Activated CD4-positive, CD25-positive, alpha-beta regulatory T cell treated with anti-CD3 and anti-CD28 coated beads, Interleukin-2, amount 50 U/mL, for 16 hours (primary cell): ENCODE measurements around the gene PKD2L1.
"Not testable (repeated sequence)": the region's sequence is repeated elsewhere in the genome, so short reads cannot be mapped to it uniquely, and the experiment has no call there.

ENCODE experiments used
- DNase-seq: peaks from one replicate; pipeline ENCODE4 v3.0.0-alpha.2; 2020; ENCODE audit warnings: low read depth, low spot score

Gene PKD2L1

DNA sequence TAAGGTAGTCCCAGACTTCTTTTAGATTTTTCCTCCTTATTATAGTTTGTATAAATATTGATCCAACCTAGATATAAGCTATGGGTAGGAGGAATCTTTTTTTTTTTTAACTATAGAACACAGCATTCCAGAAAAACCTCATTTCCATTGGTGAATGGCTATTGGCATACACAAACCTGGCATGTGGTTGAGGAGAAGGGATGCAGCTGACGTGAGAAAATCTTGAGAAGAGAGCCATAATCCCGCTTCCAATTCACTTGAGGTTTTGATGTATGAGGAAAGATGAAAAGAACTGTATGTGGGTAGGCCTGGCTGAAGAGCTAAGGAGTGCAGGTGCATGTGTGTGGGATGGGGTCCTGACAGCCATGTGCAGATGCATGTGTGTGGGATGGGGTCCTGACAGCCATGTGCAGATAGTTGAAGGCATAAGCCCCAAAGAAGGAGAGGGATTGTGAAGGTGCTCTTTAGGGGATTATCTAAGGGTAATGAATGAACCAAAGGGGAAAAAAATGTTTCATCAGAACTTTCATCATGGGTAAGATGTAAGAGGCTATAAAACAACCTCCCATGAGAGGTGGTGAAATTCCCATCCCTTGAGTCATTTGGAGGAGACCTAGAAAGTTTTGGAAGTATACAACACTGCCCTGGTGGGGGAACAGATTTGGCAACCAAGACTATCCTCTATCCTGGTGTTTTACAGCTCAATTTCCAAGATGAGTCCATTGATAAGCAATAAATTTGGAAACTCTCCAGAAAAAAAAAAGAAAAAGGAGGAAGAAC, 3.8 kb upstream of the PKD2L1 start:
- DNase-seq, result no peak

DNA sequence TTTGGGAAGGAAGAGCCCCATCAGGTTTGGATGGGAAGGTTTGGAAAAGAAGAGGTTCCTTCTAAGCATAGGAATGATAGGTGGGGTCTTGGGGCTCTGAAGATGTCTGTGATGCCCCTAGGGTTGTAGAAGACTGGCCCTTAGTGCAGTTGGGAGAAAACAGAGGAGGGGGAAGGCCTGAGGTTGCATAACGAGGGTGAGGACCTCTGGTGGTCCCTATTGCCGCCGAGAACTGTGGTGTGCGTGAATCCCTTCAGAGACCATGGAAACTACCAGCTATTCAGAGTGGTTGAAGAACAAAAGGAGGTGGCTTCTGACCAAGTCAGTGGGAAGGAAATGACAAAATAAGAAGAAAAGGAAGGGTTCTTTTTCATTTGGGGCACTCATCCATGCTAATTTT, 3.1 kb upstream of the PKD2L1 start:
- DNase-seq, result no peak

DNA sequence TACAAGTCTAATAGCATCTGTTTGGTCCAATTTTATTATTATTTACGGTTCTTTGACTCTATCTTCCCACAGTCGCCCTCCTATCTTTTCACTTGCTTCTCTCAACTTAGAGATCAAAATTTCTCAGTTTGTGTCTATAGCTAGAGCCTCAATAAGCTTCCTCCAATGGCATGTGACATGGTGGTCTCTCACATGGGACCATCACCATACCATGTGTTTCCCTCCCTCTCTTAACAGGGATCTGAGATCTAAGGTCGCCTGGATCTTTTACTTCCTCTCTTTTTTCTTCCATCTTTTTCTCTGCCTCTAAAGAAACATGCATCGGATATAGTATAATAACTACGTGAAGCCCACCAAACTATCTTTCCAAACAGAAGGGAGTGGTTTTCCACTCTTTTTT, 1.8 kb downstream of the PKD2L1 start:
- no peak for DNase-seq

DNA sequence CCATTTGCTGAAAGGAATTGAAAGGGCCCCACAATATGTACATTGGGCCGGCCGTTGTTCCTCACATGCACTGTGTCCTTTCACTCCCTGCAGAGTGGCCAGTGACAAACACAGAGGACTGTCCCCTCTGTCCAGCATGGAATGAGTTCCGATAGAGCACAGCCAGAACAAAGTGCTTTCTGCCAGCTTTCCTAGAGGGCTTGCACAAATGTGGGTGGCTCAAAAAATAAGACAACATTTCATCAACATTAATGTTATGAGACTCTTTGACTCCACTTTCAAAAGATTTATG, 2.4 kb downstream of the PKD2L1 start:
- DNase-seq, result no peak

DNA sequence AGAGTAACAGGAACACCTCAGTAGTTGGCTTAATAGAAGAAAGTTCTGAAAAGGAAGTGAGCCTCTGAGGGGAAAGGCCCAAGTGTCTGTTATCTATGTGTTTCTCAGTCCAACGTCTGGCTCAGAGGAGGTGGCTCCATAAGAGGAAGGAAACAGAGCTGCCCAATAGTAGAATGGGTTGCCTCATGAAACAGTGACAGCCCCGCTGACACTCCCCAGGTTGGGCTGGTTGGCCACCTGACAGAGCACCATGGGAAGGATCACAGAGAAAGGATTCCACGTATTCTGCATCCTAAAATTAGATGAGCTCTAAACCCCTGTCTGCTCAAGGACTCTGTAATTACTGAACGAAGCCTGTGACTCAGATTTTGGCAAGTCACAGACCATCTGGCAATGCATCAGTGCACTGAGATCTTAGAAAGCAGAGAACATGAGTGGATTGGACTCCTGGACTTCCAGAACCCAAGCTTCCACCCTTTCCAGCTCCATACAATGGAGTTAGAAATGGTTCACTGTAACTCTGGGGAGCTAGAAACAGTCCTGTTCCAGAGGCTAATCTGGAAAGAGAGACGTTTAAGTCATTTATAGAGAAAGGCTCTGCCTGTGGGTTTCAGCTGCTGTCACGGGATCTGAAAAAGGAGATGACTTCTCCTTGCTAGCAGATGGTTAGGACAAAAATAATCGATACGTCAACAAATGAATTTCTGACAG, 2.9 kb downstream of the PKD2L1 start:
- no peak for DNase-seq

DNA sequence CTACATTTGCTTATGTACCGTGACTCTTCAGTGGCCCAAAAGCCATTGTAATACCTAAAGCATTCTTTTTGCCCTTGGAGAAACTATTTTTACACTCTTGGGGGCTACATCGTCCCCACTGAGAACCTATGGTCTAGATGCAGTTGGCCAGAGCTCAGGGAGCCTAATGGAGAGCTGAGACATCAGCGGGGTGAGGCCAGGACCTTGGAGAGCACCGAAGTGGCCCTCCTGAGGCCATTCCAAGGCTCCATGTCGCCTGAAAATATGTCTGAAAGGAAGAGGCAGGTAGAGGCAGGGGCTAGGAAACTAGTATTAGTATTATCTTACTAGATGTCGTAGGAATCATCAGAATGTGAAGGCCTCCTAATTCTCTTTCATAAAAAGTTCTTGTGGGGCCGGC, 4.9 kb downstream of the PKD2L1 start:
- DNase-seq, result no peak

DNA sequence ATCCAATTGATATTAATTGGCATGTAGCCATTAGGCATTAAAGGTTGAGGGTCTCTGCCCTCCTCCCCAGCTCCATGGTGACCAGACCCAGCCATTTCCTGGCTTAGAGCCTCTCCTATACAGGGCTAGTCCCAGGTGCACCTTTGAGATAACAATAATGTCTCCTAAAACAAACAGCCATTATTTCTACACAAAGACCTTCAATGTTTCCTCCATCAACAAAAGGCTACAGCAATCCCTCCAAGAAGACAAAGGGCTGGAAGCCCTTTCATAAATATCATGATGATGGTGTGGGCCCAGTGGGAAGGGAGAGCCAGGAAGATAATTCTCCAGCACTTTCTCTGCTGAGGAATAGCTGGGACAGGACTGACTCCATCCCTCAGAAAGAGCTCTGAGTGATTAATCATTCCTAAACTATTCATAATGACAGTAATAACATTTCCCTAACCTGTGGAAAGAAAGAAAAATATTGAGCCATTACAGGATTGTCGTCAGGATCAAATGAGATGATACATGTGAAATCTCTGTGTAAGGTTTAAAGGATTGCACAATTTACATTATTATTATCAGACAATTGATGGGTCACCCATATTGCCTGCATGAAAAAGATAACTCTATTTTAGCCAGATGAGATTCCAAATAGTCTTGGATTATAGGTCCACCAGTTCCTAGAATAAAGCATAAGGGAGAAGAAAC, 10.2 kb downstream of the PKD2L1 start:
- DNase-seq, result no peak

DNA sequence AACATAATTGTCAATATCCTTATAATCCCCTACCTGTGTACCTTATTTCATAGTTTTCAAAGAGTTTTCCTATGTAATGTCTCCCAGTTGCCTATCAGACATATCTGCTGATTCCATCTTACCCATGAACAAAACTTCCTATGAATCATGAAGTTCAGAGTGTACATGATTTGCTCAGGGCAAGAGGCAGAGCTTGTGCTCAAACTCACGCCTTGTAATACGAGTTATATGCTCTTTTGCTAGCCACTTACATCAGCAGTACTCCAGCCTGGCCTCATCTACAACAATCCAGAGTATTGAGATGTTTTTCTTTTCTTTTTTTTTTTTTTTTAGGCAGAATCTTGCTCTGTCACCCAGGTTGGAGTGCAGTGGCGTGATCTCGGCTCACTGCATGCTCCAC, 11.8 kb downstream of the PKD2L1 start:
- no peak for DNase-seq

DNA sequence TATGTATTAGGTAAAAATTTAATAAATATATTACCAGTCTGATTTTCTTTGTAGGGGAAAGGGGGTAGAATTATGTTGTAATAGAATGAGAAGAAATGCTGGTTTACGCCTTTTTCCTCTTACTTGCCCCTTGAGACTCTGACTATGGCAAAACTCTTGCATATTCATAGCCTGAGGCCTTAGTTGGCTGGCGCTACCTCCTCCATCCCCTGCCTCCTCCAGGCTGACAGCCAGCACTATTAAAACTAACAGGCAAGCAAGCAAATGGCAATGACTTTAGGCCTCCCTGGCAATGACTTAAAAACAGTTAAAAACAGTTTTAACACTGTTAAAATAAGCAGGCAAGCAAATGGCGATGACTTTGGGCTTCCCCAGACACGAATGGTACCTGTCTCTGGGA, 14.4 kb downstream of the PKD2L1 start:
- no peak for DNase-seq

DNA sequence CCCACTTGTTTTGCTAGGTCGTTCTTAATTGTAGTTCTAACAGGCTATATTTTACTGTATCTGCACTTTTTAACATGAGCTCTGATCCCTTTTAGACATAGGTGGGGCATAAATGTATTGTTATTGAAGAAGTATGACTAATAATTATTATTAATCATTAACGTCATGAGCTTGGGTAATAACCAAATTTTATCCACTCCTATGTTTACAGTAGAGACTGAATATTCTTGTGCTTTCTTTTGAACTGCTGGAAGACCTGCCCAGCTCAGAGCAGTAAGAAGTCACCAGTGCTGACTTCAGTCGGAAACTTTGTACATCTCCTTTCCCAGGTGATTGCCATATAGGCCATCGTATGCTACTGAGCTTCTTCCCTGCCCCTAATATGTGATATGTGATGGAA, 18.7 kb downstream of the PKD2L1 start:
- DNase-seq, result no peak

DNA sequence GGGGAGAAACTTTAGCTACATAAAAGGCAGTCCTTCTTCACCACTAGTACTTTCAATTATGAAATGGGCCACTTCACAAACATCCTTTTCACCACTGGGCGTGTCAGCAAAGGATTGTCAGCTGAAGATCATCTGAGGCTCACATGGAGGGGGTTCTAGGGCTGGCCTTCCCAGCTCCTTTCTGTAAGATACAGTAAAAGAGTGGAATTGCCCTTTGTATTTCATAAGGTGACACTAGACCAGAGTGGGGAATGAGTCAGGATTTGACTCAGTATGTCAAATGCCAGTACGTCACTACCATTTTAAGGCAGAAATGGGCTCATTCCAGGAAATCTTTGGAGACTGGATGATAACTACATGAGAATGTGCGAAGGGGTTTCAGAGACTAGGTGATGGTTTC, 22.3 kb downstream of the PKD2L1 start:
- DNase-seq, result no peak

DNA sequence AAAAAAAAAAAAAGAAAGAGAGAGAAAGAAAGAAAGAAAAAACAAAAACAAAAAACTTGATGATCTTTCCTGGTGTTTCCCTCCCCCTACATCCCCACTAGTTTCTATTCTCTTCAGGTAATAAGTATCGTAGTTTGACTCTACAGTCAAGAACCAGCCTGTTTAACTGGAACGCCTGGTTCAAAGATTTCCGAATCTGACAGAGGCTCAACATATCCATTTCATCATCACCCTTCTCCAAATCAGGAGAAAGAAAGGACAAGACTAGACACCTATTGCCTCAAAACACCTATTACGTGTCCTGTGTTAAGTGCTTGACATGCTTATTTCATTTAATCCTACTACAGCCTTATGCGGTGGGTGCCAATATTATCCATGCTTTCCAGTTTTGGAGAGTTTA, 23.2 kb downstream of the PKD2L1 start:
- DNase-seq, result no peak

DNA sequence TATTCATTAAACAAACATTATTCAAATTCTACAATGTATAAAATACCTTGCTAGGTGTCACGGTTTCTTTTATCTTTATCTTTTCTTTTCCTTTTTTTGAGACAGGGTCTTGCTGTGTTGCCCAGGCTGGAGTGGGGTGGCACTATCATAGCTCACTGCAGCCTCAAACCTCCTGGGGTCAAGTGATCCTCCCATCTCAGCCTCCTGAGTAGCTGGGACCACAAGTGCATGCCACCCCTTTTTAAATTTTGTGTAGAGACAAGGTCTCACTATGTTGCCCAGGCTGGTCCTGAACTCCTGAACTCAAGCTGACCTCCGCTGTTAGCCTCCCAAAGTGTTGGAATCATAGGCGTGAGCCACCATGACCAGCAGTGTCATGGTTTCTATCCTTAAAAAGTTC, 25.6 kb downstream of the PKD2L1 start:
- DNase-seq, result no peak

DNA sequence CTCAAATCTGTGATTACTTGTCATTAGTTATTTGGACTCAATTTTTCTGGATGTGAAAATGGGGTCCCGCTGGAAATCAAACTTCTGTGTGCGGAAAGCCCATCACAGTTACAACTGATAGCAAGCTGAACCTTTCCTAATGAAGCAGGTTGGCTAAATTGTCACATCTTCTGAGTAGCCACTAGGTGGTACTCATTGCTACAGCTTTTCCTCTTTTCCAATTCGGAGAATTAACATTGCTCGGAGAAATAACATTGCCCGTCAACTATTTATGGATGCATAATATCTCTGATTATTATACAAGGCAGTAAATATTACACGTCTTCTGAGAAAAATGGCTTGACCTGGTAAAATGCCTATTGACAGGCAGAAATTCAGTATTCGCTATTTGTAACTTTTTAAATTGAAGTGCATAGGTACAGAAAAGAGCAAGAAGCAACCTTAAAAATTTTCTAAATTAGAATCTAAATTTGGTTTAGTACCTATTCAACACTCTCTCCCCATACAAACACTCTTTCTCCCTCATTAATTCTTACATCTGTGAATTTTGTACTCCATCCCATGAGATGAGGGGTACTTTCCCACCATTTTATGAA, 26.2 kb downstream of the PKD2L1 start:
- no peak for DNase-seq

DNA sequence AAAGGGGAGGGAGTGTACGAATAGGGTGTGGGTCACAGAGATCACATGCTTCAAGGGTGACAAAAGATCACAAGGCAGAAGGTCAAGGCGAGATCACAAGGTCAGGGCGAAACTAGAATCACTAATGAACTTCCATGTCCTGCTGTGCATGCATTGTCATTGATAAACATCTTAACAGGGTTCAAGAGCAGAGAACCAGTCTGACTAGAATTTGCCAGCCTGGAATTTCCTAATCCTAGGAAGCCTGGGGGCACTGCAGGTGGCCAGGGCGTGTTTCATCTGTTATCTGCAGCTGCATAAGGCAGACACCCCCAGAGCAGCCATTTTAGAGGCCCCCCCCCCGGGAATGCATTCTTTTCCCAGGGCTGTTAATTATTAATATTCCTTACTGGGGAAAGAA, 28.9 kb downstream of the PKD2L1 start:
- not testable (repeated sequence) for DNase-seq

DNA sequence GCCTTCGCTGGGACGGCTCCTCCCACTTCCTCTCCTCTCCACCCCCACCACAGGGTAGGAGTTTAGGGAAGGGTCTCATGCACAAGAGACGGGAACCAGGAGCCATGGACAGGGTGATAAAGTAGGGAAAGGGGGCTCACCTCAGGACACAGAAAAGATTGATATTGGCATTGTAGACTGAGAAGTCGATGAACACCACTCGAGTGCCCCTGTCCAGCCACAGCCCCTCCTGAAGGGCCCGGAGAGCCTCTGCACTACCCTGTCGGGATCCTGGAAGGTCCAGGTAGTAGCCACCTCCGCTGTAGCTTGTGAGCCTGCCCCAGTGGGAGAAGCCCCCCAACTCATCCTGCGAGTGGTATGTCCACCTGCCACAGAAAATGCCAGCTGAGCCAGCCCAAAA, 32.8 kb downstream of the PKD2L1 start:
- DNase-seq, result no peak

DNA sequence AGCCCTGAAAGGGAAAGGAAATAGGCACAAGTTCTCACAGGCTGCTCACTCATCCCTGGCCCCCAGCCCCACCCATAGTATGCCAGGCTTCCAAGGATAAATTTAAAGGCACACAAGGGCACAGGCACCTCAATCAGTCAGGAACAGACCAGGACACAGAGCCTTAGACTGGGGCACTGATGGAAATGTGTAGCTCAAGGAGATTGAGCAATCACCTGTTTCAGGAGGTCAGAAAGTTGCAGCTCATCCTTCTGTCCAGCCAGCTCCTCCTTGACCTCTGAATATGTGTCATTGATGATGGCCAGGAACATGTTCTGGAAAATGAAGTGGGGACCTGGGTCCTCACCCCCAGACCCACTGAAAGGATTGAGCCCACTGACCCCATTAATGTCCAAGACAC, 37.0 kb downstream of the PKD2L1 start:
- no peak for DNase-seq

DNA sequence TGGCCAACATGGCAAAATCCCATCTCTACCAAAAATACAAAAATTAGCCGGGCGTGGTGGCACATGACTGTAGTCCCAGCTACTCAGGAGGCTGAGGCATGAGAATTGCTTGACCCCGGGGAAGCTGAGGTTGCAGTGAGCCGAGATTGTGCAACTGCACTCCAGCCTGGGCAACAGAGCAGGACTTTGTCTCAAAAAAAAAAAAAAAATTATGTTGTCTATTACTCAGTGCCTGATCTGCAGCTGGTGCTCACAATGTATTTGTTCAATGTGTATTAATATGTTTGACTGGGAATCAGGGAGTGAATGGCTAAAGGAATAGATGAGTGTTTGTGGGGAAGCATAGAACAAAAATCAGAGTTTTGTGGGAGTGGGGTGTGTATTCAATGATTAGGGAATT, 37.7 kb downstream of the PKD2L1 start:
- not testable (repeated sequence) for DNase-seq

DNA sequence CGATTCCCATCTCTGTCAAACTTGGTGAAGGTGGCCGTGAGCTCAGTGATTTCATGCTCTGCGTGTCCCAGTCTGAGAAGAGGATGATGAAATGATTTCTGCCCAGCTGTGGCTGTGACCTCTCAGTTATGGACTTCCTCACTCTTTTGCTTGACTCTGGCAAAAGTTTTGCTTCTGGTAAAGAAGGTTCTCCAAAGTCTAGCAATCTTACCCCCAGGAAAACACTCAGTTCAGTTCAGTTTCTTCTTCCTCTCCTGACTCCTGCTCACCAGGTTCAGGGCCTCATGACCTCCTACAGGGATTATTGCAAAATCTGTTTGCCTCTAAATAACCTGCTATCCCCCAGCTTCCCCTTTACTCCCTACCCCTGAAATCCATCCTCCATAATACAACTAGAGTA, 38.7 kb downstream of the PKD2L1 start:
- no peak for DNase-seq

DNA sequence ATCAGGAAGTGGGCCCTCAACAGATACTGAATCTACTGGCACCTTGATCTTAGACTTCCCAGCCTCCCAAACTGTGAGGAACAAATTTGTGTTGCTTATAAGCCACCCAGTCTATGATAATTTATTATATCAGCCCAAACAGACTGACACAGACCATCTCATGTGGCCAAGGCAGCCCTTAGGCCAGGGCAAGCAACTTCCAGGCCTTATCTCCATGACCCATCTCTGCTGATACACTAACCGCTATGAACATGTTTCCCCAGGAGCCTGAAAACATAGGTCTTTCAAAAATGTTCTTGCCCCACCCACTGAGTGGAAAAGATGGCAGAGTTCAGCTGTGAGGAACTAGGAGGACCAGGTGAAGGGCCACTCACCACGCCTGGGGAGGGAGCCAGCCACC, 40.4 kb downstream of the PKD2L1 start:
- no peak for DNase-seq

DNA sequence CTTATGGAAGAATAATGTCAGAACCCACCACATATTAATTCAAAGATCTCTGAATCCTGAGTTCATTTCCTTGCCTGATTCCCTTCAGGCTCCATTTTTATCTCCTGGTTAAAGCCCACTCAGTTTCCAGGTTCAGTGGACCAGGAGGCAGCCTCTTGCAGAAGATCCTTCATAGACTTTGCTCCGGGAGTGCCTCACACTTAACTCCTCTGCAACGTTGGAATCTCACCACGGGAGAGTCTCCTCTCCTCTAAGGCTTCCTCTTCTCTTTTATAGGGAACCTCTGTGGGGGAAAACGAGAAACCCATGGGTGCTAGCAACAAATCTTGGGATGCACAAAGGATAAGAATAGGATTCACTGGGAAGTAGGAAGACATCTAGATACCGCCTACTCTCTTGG, 41.8 kb downstream of the PKD2L1 start:
- DNase-seq, result no peak

DNA sequence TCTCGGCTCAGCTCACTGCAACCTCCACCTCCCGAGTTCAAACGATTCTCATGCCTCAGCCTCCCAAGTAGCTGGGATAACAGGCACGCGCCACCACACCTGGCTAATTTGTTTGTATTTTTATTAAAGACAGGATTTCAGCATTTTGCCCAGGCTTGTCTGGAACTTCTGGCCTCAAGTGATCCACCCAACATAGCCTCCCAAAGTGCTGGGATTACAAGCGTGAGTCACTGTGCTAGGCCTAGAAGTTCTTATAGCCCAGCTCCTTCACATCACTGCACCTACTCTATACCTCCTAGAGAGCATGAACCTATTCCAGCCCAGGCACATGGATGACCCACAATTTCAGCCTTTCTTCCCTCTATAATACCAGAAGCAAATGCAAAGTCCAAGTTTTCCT, 42.3 kb downstream of the PKD2L1 start:
- DNase-seq, result no peak
